Suprapubic skin (tissue), 4 donors: ENCODE measurements around the gene CEMIP2. TPM values are rescaled to one million over a fixed set of nuclear protein-coding genes. Genes with fewer than 3 reads are reported as not detected.

Experiments used
- DNase-seq, 2 donors: peaks; one replicate each; pipeline ENCODE4 v3.0.0-alpha.2; 2019; ENCODE audit warnings: low spot score in 2 of 2
- H3K27ac ChIP-seq: fragments of 200-600 bp; sonication (generic); one replicate; pipeline ENCODE4 v1.5.1; 2019
- H3K27me3 ChIP-seq: fragments of 200-600 bp; sonication (generic); one replicate; pipeline ENCODE4 v1.5.1; 2019
- H3K36me3 ChIP-seq: fragments of 200-600 bp; sonication (generic); one replicate; pipeline ENCODE4 v1.5.1; 2019
- H3K4me1 ChIP-seq: fragments of 200-600 bp; sonication (generic); one replicate; pipeline ENCODE4 v1.5.1; 2019
- H3K4me3 ChIP-seq: fragments of 200-600 bp; sonication (generic); one replicate; pipeline ENCODE4 v1.5.1; 2019; ENCODE audit warnings: mild to moderate bottlenecking
- H3K9me3 ChIP-seq: fragments of 200-600 bp; sonication (generic); one replicate; pipeline ENCODE4 v1.5.1; 2019
- EP300 ChIP-seq: sonication (generic); formaldehyde crosslinking; IDR thresholded peaks from one replicate; pipeline ENCODE4 v1.6.1; 2017; ENCODE audit warnings: antibody characterized with exemption
- POLR2A ChIP-seq, 2 donors: fragments of 450-650 bp; IDR thresholded peaks; one replicate each; pipeline ENCODE4 v1.6.1; 2017; ENCODE audit warnings: antibody characterized with exemption in 2 of 2, mild to moderate bottlenecking in 2 of 2, moderate library complexity in 2 of 2
- POLR2AphosphoS5 ChIP-seq, 3 donors: sonication (generic); formaldehyde crosslinking; IDR thresholded peaks; one replicate each; pipeline ENCODE4 v1.6.1; 2017; ENCODE audit warnings: antibody characterized with exemption in 3 of 3
- WGBS: methylation state at CpG from one replicate; pipeline ENCODE4 v1.1.5; 2018; 5-methylcytosine and 5-hydroxymethylcytosine counted together
- total RNA-seq, 4 donors: library from RNA; depleted of rRNA; stranded (reverse); fragments of >200 nt; gene quantifications; one replicate each; pipeline ENCODE4 v1.1.0, GENCODE V29; 2016
- TF ChIP-seq, protein P1 (sequence below), 2 donors: fragments of 200-600 bp in 1 of 2; fragments of 450-650 bp in 1 of 2; sonication (generic) in 1 of 2; IDR thresholded peaks; one replicate each; pipeline ENCODE4 v1.5.1; 2016 to 2019; ENCODE audit warnings: antibody characterized with exemption in 2 of 2, mild to moderate bottlenecking in 1 of 2, moderate library complexity in 1 of 2

CEMIP2 gene
- total RNA-seq, 4 donors from 2014 or later: 48.9 to 76.2 (median 66.1) TPM

DNA sequence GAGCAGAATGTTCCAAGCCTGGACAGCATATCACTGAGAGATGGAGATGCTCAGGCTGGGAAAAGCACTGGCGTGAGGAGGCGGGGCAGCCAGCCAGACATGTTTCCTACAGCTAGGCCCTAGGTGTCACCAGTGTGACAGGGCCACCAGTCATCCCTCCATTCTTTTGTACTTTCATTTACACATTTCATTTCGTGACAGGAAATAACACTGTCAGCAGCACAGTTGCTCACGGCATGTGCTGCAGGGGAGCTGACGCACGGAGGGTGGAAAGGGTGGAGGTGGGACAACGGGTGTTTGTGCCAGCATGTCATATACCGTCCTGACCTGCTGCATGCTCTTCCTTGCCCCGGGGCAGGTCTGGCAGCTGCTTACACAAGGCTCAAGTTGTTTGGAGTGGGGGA, 14.8 kb upstream of the CEMIP2 start:
- DNase-seq: peak in 1 of 2 donors; percentile 76
- Histone ChIP-seq H3K4me3 (no peak overlapping the region), H3K4me1 (peaks cover 10% of the 10 kb centered on the region), H3K27ac (no peak overlapping the region), H3K36me3 (no peaks in the 10 kb centered on the region), H3K27me3 (no peaks in the 10 kb centered on the region), H3K9me3 (no peaks in the 10 kb centered on the region)
- TF ChIP-seq EP300: no peak
- no peak for TF ChIP-seq POLR2AphosphoS5 (IDR thresholded peaks at IDR 0.05)
- TF ChIP-seq POLR2A (IDR thresholded peaks at IDR 0.05): no peak
- TF ChIP-seq, protein P1, sequence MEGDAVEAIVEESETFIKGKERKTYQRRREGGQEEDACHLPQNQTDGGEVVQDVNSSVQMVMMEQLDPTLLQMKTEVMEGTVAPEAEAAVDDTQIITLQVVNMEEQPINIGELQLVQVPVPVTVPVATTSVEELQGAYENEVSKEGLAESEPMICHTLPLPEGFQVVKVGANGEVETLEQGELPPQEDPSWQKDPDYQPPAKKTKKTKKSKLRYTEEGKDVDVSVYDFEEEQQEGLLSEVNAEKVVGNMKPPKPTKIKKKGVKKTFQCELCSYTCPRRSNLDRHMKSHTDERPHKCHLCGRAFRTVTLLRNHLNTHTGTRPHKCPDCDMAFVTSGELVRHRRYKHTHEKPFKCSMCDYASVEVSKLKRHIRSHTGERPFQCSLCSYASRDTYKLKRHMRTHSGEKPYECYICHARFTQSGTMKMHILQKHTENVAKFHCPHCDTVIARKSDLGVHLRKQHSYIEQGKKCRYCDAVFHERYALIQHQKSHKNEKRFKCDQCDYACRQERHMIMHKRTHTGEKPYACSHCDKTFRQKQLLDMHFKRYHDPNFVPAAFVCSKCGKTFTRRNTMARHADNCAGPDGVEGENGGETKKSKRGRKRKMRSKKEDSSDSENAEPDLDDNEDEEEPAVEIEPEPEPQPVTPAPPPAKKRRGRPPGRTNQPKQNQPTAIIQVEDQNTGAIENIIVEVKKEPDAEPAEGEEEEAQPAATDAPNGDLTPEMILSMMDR (IDR thresholded peaks at IDR 0.05): no peak
- 38% methylated on average over 9 of the region's 9 CpGs for WGBS

DNA sequence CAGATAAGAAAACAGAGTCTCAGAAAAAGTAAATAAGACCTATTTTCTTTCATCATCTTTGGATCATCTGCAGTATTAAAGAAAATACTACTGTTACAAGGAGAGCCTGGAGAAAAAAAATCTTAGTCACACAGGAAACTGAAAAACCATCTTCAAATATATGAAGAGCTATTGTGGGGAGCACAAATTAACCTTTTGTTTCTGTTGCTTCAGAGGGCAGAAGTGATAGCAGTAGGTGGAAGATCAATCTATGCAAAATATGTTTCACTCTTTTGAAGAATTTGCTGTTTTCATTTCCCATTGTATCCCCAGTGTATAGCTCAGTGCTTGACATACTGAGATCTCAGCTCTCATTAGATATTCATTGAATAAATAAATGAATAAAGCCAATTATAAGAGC, 13.1 kb upstream of the CEMIP2 start:
- no peak overlapping the region for H3K4me3 ChIP-seq
- no peaks in the 10 kb centered on the region for H3K36me3 ChIP-seq
- peaks cover 10% of the 10 kb centered on the region for H3K4me1 ChIP-seq
- DNase-seq: no peak
- H3K9me3 ChIP-seq: no peaks in the 10 kb centered on the region
- no peak for TF ChIP-seq POLR2AphosphoS5 (IDR thresholded peaks at IDR 0.05)
- no peak for TF ChIP-seq EP300
- no peak for TF ChIP-seq POLR2A (IDR thresholded peaks at IDR 0.05)
- TF ChIP-seq, protein P1 (IDR thresholded peaks at IDR 0.05): no peak
- H3K27me3 ChIP-seq: no peaks in the 10 kb centered on the region
- no peak overlapping the region for H3K27ac ChIP-seq

DNA sequence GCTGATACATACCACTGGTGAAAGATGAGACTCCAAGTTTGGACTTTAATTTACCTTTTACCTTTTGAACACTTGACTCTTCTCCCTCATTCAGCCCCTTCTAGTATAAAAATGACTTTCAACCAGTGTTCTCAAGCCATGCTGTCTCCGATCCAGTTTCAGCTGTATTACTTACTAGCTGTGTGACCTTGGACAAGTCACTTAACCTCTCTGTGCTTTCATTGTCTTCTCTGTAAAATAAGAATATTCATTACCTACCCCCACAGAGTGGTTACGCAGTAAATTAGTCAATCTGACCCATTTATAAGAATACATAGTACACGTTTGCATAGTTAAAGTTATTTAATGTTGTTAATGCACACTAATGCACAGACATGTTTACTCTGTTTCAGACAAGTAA, 12.6 kb upstream of the CEMIP2 start:
- Histone ChIP-seq H3K27me3 (no peaks in the 10 kb centered on the region), H3K4me3 (no peak overlapping the region), H3K4me1 (peaks cover 10% of the 10 kb centered on the region), H3K36me3 (no peaks in the 10 kb centered on the region), H3K9me3 (no peaks in the 10 kb centered on the region), H3K27ac (no peak overlapping the region)
- 75% methylated on average over 3 of the region's 3 CpGs for WGBS
- DNase-seq: no peak
- TF ChIP-seq POLR2A (IDR thresholded peaks at IDR 0.05): no peak
- no peak for TF ChIP-seq EP300
- TF ChIP-seq, protein P1 (IDR thresholded peaks at IDR 0.05): no peak
- TF ChIP-seq POLR2AphosphoS5 (IDR thresholded peaks at IDR 0.05): no peak

DNA sequence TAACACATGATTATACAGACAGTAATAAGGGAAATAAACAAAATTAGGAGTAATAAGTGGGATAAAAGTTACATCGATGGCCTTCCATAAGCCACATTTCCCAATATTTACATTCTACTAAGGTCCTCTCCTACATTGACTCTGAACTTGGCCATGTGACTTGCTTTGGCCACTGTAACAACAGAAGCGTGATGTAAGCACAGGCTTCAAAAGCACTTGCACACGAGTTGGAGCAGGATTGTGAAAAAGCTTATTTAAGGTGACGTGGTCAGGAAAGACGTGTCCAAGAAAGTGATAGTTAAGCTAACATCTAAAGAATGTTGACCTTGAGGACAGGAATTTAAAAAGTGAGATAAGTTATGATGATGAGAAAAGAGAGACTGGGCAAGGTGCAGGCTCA, 9.8 kb upstream of the CEMIP2 start:
- Histone ChIP-seq H3K4me1 (peaks cover 5% of the 10 kb centered on the region), H3K9me3 (no peaks in the 10 kb centered on the region), H3K36me3 (no peaks in the 10 kb centered on the region), H3K27me3 (no peaks in the 10 kb centered on the region), H3K4me3 (no peak overlapping the region), H3K27ac (no peak overlapping the region)
- 83% methylated on average over 5 of the region's 5 CpGs for WGBS
- no peak for DNase-seq
- TF ChIP-seq EP300 (no peak), POLR2A (IDR thresholded peaks at IDR 0.05) (no peak), POLR2AphosphoS5 (IDR thresholded peaks at IDR 0.05) (no peak)
- TF ChIP-seq, protein P1 (IDR thresholded peaks at IDR 0.05): no peak

DNA sequence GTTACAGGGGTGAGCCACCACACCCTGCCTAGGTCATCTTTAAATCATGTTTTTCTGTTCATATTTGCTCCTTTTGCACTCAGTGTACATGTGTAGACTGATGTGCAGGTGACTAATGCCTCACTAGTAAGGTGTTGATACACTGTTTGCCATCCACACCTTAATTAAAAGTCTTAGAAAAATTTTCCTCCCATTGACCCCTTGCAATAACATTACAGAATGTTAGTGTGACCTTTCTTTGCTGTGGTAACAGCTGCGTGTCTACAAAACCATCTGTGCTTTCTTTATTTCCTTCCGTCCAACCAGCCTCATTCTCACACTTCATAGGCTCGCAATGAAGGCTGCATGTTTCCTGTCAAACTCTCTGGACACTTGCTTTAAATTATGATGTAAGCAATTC, 6.6 kb upstream of the CEMIP2 start:
- no peaks in the 10 kb centered on the region for H3K27me3 ChIP-seq
- TF ChIP-seq POLR2AphosphoS5 (IDR thresholded peaks at IDR 0.05) (no peak), POLR2A (IDR thresholded peaks at IDR 0.05) (no peak), EP300 (no peak)
- TF ChIP-seq, protein P1 (IDR thresholded peaks at IDR 0.05): no peak
- no peak overlapping the region for H3K27ac ChIP-seq
- H3K9me3 ChIP-seq: no peaks in the 10 kb centered on the region
- no peak overlapping the region for H3K4me3 ChIP-seq
- 80% methylated on average over 3 of the region's 3 CpGs for WGBS
- DNase-seq: no peak
- H3K36me3 ChIP-seq: no peaks in the 10 kb centered on the region
- H3K4me1 ChIP-seq: no peaks in the 10 kb centered on the region
